Activated CD4-positive, alpha-beta T cell treated with anti-CD3 and anti-CD28 coated beads, Interleukin-2, amount 50 U/mL, for 1 hour (primary cell): ENCODE measurements around the gene DPP6.

Experiments
- DNase-seq: peaks from one replicate; pipeline ENCODE4 v3.0.0-alpha.2; 2020

DPP6 gene

GRCh38 chr7:154424350-154424749 lies 372.2 kb downstream of the DPP6 start:
- no peak for DNase-seq

GRCh38 chr7:154425271-154425670 lies 373.1 kb downstream of the DPP6 start:
- no peak for DNase-seq

GRCh38 chr7:154426778-154427177 lies 374.6 kb downstream of the DPP6 start:
- DNase-seq = no peak

GRCh38 chr7:154427533-154427932 lies 375.3 kb downstream of the DPP6 start:
- no peak for DNase-seq

GRCh38 chr7:154429666-154430404 lies 377.6 kb downstream of the DPP6 start:
- DNase-seq = no peak

- no peak for DNase-seq
These were observed 378.4 kb downstream of the DPP6 start for GRCh38 chr7:154430640-154431039.

GRCh38 chr7:154431045-154431444 lies 378.8 kb downstream of the DPP6 start:
- DNase-seq = no peak

- no peak for DNase-seq
These were observed 381.7 kb downstream of the DPP6 start for GRCh38 chr7:154433632-154434598.

- DNase-seq = no peak
These were observed 384.4 kb downstream of the DPP6 start for GRCh38 chr7:154436560-154436959.

- no peak for DNase-seq
These were observed 385.0 kb downstream of the DPP6 start for GRCh38 chr7:154437234-154437633.

- no peak for DNase-seq
These were observed 386.6 kb downstream of the DPP6 start for GRCh38 chr7:154438571-154439367.

- DNase-seq = no peak
These were observed 387.9 kb downstream of the DPP6 start for GRCh38 chr7:154440058-154440457.

- DNase-seq = no peak
These were observed 388.5 kb downstream of the DPP6 start for GRCh38 chr7:154440651-154441050.

GRCh38 chr7:154441811-154442210 lies 389.6 kb downstream of the DPP6 start:
- no peak for DNase-seq

- no peak for DNase-seq
These were observed 390.7 kb downstream of the DPP6 start for GRCh38 chr7:154442939-154443338.

GRCh38 chr7:154450451-154450850 lies 398.3 kb downstream of the DPP6 start:
- no peak for DNase-seq

- DNase-seq = no peak
These were observed 399.6 kb downstream of the DPP6 start for GRCh38 chr7:154451480-154452457.

- no peak for DNase-seq
These were observed 411.6 kb downstream of the DPP6 start for GRCh38 chr7:154463794-154464193.

- DNase-seq = no peak
These were observed 417.5 kb downstream of the DPP6 start for GRCh38 chr7:154469652-154470051.

- DNase-seq = no peak
These were observed 420.1 kb downstream of the DPP6 start for GRCh38 chr7:154472343-154472742.

- no peak for DNase-seq
These were observed 421.2 kb downstream of the DPP6 start for GRCh38 chr7:154473360-154473759.
